Pancreas (tissue), 10 donors: Measurements from ENCODE around the gene APOF. TPM values are rescaled to one million over a fixed set of nuclear protein-coding genes. Genes with fewer than 3 reads are reported as not detected.

Source experiments
- ATAC-seq, 4 donors: fragments of 200-7000 bp; cut with Tn5 transposase; one replicate each; pipeline versions ENCODE4 v1.8.0 to v1.9.1; 2020; ENCODE audit warnings: mild to moderate bottlenecking in 4 of 4, moderate library complexity in 4 of 4
- DNase-seq, 6 donors: peaks; one replicate each; pipeline ENCODE4 v3.0.0-alpha.2; 2020
- FAIRE-seq: peaks from 2 replicates; lab custom pipeline; 2012; peaks lifted over from hg19 to GRCh38; lab: Jason Lieb, UNC
- H3K27ac ChIP-seq, 4 donors: fragments of 200-600 bp; sonication (generic); 1 replicate in 3 of 4; 2 replicates in 1 of 4; pipeline versions ENCODE4 v1.5.0 to v1.8.0; 2020
- H3K27me3 ChIP-seq, 4 donors: fragments of 200-600 bp; one replicate each; pipeline ENCODE4 v1.8.0; 2021
- H3K36me3 ChIP-seq, 3 donors: fragments of 200-600 bp; sonication (generic) in 1 of 3; one replicate each; pipeline versions ENCODE4 v1.5.0 to v1.8.0; 2020 to 2021
- H3K4me1 ChIP-seq, 3 donors: fragments of 200-600 bp; one replicate each; pipeline ENCODE4 v1.8.0; 2021
- H3K4me3 ChIP-seq, 4 donors: fragments of 200-600 bp; sonication (generic) in 2 of 4; one replicate each; pipeline versions ENCODE4 v1.5.0 to v1.8.0; 2020 to 2021
- H3K9me3 ChIP-seq, 4 donors: fragments of 200-600 bp; one replicate each; pipeline ENCODE4 v1.8.0; 2021
- CTCF ChIP-seq, 4 donors: fragments of 200-600 bp; sonication (generic) in 3 of 4; IDR thresholded peaks; one replicate each; pipeline versions ENCODE4 v1.5.0 to v1.8.0; 2021; ENCODE audit warnings: antibody characterized with exemption in 4 of 4
- WGBS, 2 donors: extraction: QIAGEN DNeasy Blood & Tissue Kit; methylation state at CpG; one replicate each; pipeline ENCODE4 v1.1.7; 2013; 5-methylcytosine and 5-hydroxymethylcytosine counted together
- intact Hi-C, 3 donors: fragments of 100-400 bp; cut with DNase I; formaldehyde crosslinking; loops; one replicate each; pipeline versions ENCODE4 v1.11.1 to v1.14.2; 2022
- polyA plus RNA-seq, 2 donors: library from polyadenylated mRNA; stranded (reverse); fragments of 200-250 nt; gene quantifications; one replicate each; pipeline ENCODE4 v1.2.3, GENCODE V29; 2013
- total RNA-seq, 6 donors: library from RNA; stranded (reverse); fragmentation: NEBNext Ultra II Directional in 4 of 6; extraction: Animal tissue kit (Norgen Biotek cat#: 25700) in 4 of 6; gene quantifications; one replicate each; pipeline versions ENCODE4 v1.2.1 to v1.2.4, GENCODE V29; 2021 to 2023
- donor health status: healthy with polysubstance abuse.
- donor health status: DM: no; HTN: no; CAD: no; lungs with moderate emphysema.
- donor health status: DM: no; HTN: no; CAD: no.
- donor health status: control.
- donor health status: control.
- donor health status: Bipolar disorder and iron deficiency.
- donor health status: DM: yes; HTN: yes; CAD: no.
- donor health status: DM: no; HTN: no; CAD: no.
- donor health status: DM: no; HTN: no; CAD: no.
- donor health status: DM: yes; HTN: yes; CAD: no.

APOF gene
- total and polyA plus RNA-seq, 8 donors, result 0.05 to 0.13 TPM; not detected in 6

- no peaks in the 10 kb centered on the region for H3K36me3 ChIP-seq
- no peak overlapping the region for H3K4me3 ChIP-seq
- intact Hi-C loops, result no loop called here
- H3K4me1 ChIP-seq, result no peaks in the 10 kb centered on the region
- H3K27ac ChIP-seq, result no peak overlapping the region
- no peak for TF ChIP-seq CTCF (IDR thresholded peaks at IDR 0.05)
- DNase-seq (no peak), ATAC-seq (no peak), FAIRE-seq (no peak)
- 63 to 70% methylated on average over 7 of the region's 7 CpGs for WGBS, 2 donors
- H3K27me3 ChIP-seq, result no peaks in the 10 kb centered on the region
- no peaks in the 10 kb centered on the region for H3K9me3 ChIP-seq
These were observed 24.6 kb upstream of the APOF start for GRCh38 chr12:56387152-56387736.

GRCh38 chr12:56385873-56386272, 23.2 kb upstream of the APOF start:
- peak in 4 of 6 donors; percentile 22 to 58 (median 34) for DNase-seq
- Histone ChIP-seq H3K36me3 (no peaks in the 10 kb centered on the region), H3K27ac (no peak overlapping the region), H3K27me3 (no peaks in the 10 kb centered on the region), H3K4me3 (no peak overlapping the region), H3K9me3 (no peaks in the 10 kb centered on the region), H3K4me1 (no peaks in the 10 kb centered on the region)
- intact Hi-C loops, result no loop called here
- 78 to 86% methylated on average over 1 of the region's 1 CpG for WGBS, 2 donors
- TF ChIP-seq CTCF (IDR thresholded peaks at IDR 0.05), result no peak
- ATAC-seq, result peak in 3 of 4 donors; percentile 46 to 54 (median 52)
- FAIRE-seq, result no peak

GRCh38 chr12:56382611-56383010, 20.0 kb upstream of the APOF start:
- DNase-seq (no peak), ATAC-seq (no peak), FAIRE-seq (no peak)
- Histone ChIP-seq H3K4me1 (no peaks in the 10 kb centered on the region), H3K27me3 (no peaks in the 10 kb centered on the region), H3K9me3 (no peaks in the 10 kb centered on the region), H3K36me3 (no peaks in the 10 kb centered on the region), H3K4me3 (no peak overlapping the region), H3K27ac (no peak overlapping the region)
- no peak for TF ChIP-seq CTCF (IDR thresholded peaks at IDR 0.05)
- 83 to 84% methylated on average over 16 of the region's 16 CpGs for whole genome bisulfite sequencing, 2 donors
- intact Hi-C loops, result no loop called here

GRCh38 chr12:56377989-56378316, 15.3 kb upstream of the APOF start:
- no peaks in the 10 kb centered on the region for H3K4me1 ChIP-seq
- H3K36me3 ChIP-seq, result no peaks in the 10 kb centered on the region
- intact Hi-C loops, result no loop called here
- DNase-seq (no peak), FAIRE-seq (no peak), ATAC-seq (no peak)
- no peaks in the 10 kb centered on the region for H3K9me3 ChIP-seq
- no peaks in the 10 kb centered on the region for H3K27me3 ChIP-seq
- H3K4me3 ChIP-seq, result no peak overlapping the region
- no peak overlapping the region for H3K27ac ChIP-seq
- WGBS, 2 donors, result 20 to 53% methylated on average over 1 of the region's 1 CpG
- no peak for TF ChIP-seq CTCF (IDR thresholded peaks at IDR 0.05)

GRCh38 chr12:56377310-56377988, 14.8 kb upstream of the APOF start:
- Histone ChIP-seq H3K4me1 (no peaks in the 10 kb centered on the region), H3K9me3 (no peaks in the 10 kb centered on the region), H3K27me3 (no peaks in the 10 kb centered on the region), H3K36me3 (no peaks in the 10 kb centered on the region), H3K27ac (no peak overlapping the region), H3K4me3 (no peak overlapping the region)
- ATAC-seq (no peak), FAIRE-seq (no peak), DNase-seq (no peak)
- intact Hi-C loops, result no loop called here
- 66 to 70% methylated on average over 4 of the region's 4 CpGs for WGBS, 2 donors
- no peak for TF ChIP-seq CTCF (IDR thresholded peaks at IDR 0.05)
